Measurements from ENCODE around the gene SSPN. TPM values are rescaled to one million over a fixed set of nuclear protein-coding genes. Genes with fewer than 3 reads are reported as not detected.

Gene SSPN
- total RNA-seq, 2 donors from 2014 or later = 3.3 to 6.7 TPM

DNA sequence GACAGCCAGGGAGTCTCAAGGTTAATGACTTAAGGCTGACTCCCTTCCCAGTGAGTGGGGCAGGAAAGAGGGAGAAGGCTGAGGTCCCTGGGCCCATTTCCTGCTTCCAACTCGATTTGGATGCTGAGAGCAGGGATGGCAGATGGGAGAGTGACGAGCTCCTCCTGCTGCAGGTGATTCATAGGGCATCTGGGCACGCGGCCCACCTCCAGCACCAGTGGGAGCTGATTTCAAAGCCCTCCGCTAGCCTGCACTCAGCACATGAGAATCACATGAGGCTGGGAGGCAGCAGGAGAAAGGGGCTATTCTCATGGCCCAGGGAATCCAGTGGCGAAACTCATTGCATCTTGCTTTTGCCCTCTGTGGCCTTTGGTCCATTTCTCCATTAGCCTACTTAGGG, 90.8 kb downstream of the SSPN start:
- intact Hi-C loops (cut with DNase I) = no loop called here

DNA sequence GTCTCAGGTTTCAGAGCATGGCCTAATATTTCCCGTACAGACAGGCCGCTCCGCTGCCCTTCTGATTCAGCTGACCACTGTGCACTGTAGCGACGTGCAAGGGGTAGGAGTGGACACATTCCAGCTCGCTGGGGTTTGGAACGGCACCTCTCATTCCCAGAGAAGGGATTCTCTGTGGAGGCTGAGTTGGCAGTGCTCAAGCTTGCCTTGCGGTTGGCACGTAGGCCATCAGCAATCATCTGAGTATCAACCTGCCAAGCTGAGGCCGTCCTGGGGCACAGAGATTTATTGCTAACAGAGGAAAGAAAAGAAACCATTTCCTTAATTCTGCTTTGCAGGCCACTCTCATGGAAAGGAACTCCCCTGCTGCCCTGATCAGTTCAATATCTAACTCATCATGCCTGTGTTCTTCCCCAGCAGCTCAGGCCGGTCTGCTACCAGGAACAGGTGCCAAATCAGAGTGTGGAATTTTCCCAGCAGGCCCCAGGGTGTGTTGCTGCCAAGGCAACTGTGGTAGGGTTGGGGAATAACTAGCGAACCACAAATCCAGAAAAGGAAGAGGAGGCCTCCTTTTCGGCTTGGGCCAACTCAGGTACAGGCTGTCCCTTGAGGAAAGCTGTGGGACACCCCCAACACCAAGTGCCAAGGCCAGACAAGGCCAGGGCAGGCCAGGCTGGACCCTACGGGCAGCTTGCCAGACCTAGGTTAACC, 92.5 kb downstream of the SSPN start:
- H3K9me3 ChIP-seq = no peaks in the 10 kb centered on the region
- H3K27me3 ChIP-seq = no peaks in the 10 kb centered on the region
- no peaks in the 10 kb centered on the region for H3K36me3 ChIP-seq (replicated peaks in 1 of 2; ENCODE audit: insufficient read depth in 1 of 2, low read depth in 2 of 2)
- H3K4me3 ChIP-seq = no peak overlapping the region
- ATAC-seq (peak; percentile 94), DNase-seq (peak; percentile 49 to 80 (median 74))
- intact Hi-C loops (cut with DNase I) = no loop called here
- 49 to 50% methylated on average over 14 of the region's 14 CpGs for WGBS, 2 donors
- peaks cover 22% of the 10 kb centered on the region for H3K4me1 ChIP-seq
- peak in 2 of 3 donors; percentile 10 to 25 for TF ChIP-seq POLR2A (IDR thresholded peaks at IDR 0.05)
- TF ChIP-seq, protein P1, sequence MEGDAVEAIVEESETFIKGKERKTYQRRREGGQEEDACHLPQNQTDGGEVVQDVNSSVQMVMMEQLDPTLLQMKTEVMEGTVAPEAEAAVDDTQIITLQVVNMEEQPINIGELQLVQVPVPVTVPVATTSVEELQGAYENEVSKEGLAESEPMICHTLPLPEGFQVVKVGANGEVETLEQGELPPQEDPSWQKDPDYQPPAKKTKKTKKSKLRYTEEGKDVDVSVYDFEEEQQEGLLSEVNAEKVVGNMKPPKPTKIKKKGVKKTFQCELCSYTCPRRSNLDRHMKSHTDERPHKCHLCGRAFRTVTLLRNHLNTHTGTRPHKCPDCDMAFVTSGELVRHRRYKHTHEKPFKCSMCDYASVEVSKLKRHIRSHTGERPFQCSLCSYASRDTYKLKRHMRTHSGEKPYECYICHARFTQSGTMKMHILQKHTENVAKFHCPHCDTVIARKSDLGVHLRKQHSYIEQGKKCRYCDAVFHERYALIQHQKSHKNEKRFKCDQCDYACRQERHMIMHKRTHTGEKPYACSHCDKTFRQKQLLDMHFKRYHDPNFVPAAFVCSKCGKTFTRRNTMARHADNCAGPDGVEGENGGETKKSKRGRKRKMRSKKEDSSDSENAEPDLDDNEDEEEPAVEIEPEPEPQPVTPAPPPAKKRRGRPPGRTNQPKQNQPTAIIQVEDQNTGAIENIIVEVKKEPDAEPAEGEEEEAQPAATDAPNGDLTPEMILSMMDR (IDR thresholded peaks at IDR 0.05) = no peak
- peak overlapping the region; percentile 42 to 86 (median 66) for H3K27ac ChIP-seq

More for the DNA sequence above, 90.8 kb downstream of the SSPN start:
- H3K27me3 ChIP-seq = no peaks in the 10 kb centered on the region
- no peaks in the 10 kb centered on the region for H3K36me3 ChIP-seq (replicated peaks in 1 of 2; ENCODE audit: insufficient read depth in 1 of 2, low read depth in 2 of 2)
- ATAC-seq (no peak), DNase-seq (no peak)
- H3K4me3 ChIP-seq = no peak overlapping the region
- no peak overlapping the region for H3K27ac ChIP-seq
- H3K4me1 ChIP-seq = peaks cover 25% of the 10 kb centered on the region
- no peaks in the 10 kb centered on the region for H3K9me3 ChIP-seq
- 87 to 93% methylated on average over 6 of the region's 6 CpGs for WGBS, 2 donors
- TF ChIP-seq POLR2A (IDR thresholded peaks at IDR 0.05) = no peak
- TF ChIP-seq, protein P1 (IDR thresholded peaks at IDR 0.05) = no peak

DNA sequence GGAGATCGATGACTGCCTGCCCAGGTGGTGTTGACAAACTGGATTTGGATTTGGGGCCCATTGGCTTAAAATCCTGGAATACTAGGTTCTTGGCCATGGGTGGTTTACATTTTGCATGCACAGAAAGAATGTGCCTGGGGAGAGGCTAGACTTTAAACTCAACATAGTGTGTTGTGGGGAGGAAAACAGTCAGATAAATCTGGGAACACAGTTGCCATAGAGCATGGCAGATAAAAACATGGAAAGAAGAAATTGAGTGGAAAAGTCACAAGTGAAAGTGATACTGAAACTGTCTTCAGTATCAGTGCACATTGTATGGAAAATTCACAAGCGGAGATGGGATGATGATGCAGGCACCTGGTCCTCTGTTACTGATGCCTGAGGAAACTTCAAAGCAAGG, 95.2 kb downstream of the SSPN start:
- H3K27ac ChIP-seq = no peak overlapping the region
- peaks cover 19% of the 10 kb centered on the region for H3K4me1 ChIP-seq
- no peak for TF ChIP-seq POLR2A (IDR thresholded peaks at IDR 0.05)
- TF ChIP-seq, protein P1 (IDR thresholded peaks at IDR 0.05) = no peak
- intact Hi-C loops (cut with DNase I) = no loop called here
- WGBS, 2 donors = 73 to 76% methylated on average over 2 of the region's 2 CpGs
- H3K27me3 ChIP-seq = no peaks in the 10 kb centered on the region
- H3K9me3 ChIP-seq = no peaks in the 10 kb centered on the region
- H3K4me3 ChIP-seq = no peak overlapping the region
- H3K36me3 ChIP-seq (replicated peaks in 1 of 2; ENCODE audit: insufficient read depth in 1 of 2, low read depth in 2 of 2) = no peaks in the 10 kb centered on the region
- DNase-seq (no peak), ATAC-seq (no peak)

DNA sequence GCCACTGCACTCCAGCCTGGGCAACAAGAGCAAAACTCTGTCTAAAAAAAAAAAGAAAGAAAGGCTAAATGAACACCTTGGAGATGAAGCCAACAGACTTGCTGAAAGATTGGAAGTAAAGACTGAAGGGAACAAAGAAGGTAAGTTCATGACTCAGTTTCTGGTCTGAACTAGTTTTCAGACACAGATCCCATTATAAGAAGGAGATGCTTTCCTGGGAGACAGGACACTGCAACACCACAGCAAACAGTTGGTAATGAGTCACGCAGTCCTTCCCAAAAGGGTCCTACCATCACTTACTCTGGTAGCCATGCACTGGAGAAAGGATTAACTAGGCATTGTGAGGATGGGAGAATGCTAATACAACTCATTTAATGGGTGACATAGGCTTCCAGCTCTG, 97.2 kb downstream of the SSPN start:
- DNase-seq = no peak
- Histone ChIP-seq H3K27ac (no peak overlapping the region), H3K4me1 (peaks cover 12% of the 10 kb centered on the region), H3K9me3 (no peaks in the 10 kb centered on the region), H3K36me3 (replicated peaks in 1 of 2; ENCODE audit: insufficient read depth in 1 of 2, low read depth in 2 of 2) (no peaks in the 10 kb centered on the region), H3K4me3 (no peak overlapping the region), H3K27me3 (no peaks in the 10 kb centered on the region)
- intact Hi-C loops (cut with DNase I) = no loop called here
- no peak for ATAC-seq
- WGBS, 2 donors = 92 to 93% methylated on average over 1 of the region's 1 CpG
- TF ChIP-seq POLR2A (IDR thresholded peaks at IDR 0.05) = no peak
- TF ChIP-seq, protein P1 (IDR thresholded peaks at IDR 0.05) = no peak

DNA sequence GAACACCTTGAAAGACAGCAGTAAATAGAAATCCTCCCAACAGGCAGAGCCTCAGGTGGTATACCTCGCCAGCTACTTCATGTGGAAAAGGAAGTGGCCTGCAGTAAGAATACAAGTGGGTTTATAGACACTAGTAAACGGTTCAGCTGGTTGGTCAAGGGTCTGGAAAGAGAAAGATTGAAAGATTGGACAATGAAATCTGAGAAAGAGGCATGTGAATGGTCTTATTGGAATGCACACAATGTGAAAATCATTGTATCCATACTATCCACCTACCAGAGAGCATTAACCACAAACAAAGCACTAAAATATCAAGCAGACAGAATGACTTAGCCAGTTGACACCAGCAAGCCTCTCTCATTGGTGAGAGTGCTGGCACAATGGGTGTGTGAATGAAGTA, 98.2 kb downstream of the SSPN start:
- intact Hi-C loops (cut with DNase I) = no loop called here
- DNase-seq = no peak
- no peak for TF ChIP-seq POLR2A (IDR thresholded peaks at IDR 0.05)
- TF ChIP-seq, protein P1 (IDR thresholded peaks at IDR 0.05) = no peak

More for the DNA sequence above, 98.2 kb downstream of the SSPN start:
- no peaks in the 10 kb centered on the region for H3K36me3 ChIP-seq (replicated peaks in 1 of 2; ENCODE audit: insufficient read depth in 1 of 2, low read depth in 2 of 2)
- no peaks in the 10 kb centered on the region for H3K27me3 ChIP-seq
- ATAC-seq = no peak
- WGBS, 2 donors = 65 to 74% methylated on average over 2 of the region's 2 CpGs
- H3K9me3 ChIP-seq = no peaks in the 10 kb centered on the region
- no peak overlapping the region for H3K4me3 ChIP-seq
- H3K27ac ChIP-seq = no peak overlapping the region
- H3K4me1 ChIP-seq = peaks cover 2% of the 10 kb centered on the region
